Mesendoderm (in vitro differentiated cells): ENCODE measurements around the gene C19orf81.

Source experiments
- DNase-seq: peaks from one replicate; pipeline ENCODE4 v3.0.0; 2013
- H2AK5ac ChIP-seq: 2 replicates; pipeline ENCODE4 v1.6.1; 2013; ENCODE audit warnings: low read length, inconsistent platforms
- H2BK120ac ChIP-seq: 2 replicates; pipeline ENCODE4 v1.6.1; 2013; ENCODE audit warnings: low read depth, mild to moderate bottlenecking, low read length, moderate library complexity, mixed read lengths
- H2BK15ac ChIP-seq: replicated peaks from 2 replicates; pipeline ENCODE4 v1.6.1; 2013; ENCODE audit warnings: low read depth, mild to moderate bottlenecking, moderate library complexity
- H2BK5ac ChIP-seq: 2 replicates; pipeline ENCODE4 v1.6.1; 2013; ENCODE audit warnings: low read length, inconsistent platforms
- H3K18ac ChIP-seq: 2 replicates; pipeline ENCODE4 v1.6.1; 2013; ENCODE audit warnings: mild to moderate bottlenecking, low read length, mixed read lengths
- H3K23ac ChIP-seq: one replicate; pipeline ENCODE4 v1.6.1; 2013; ENCODE audit warnings: low read length
- H3K27ac ChIP-seq: 2 replicates; pipeline ENCODE4 v1.5.1; 2013; ENCODE audit warnings: low read depth, mild to moderate bottlenecking, inconsistent platforms, low read length, moderate library complexity
- H3K27me3 ChIP-seq: 2 replicates; pipeline ENCODE4 v1.6.1; 2013; ENCODE audit warnings: low read length, control low read depth, mild to moderate bottlenecking, inconsistent platforms; ENCODE audit not compliant: insufficient read depth, poor library complexity
- H3K36me3 ChIP-seq: 2 replicates; pipeline ENCODE4 v1.6.1; 2013; ENCODE audit warnings: low read length, inconsistent platforms; ENCODE audit not compliant: control insufficient read depth, insufficient read depth
- H3K4ac ChIP-seq: one replicate; pipeline ENCODE4 v1.6.1; 2013; ENCODE audit warnings: low read depth, mild to moderate bottlenecking, low read length, moderate library complexity
- H3K4me1 ChIP-seq: 2 replicates; pipeline ENCODE4 v1.6.1; 2013; ENCODE audit warnings: low read depth, low read length, inconsistent platforms; ENCODE audit not compliant: control insufficient read depth
- H3K4me2 ChIP-seq: 2 replicates; pipeline ENCODE4 v1.6.1; 2013; ENCODE audit warnings: low read length
- H3K4me3 ChIP-seq: 2 replicates; pipeline ENCODE4 v1.5.1; 2013; ENCODE audit warnings: mild to moderate bottlenecking, low read length
- H3K56ac ChIP-seq: one replicate; pipeline ENCODE4 v1.6.1; 2013; ENCODE audit warnings: low read length
- H3K79me1 ChIP-seq: 2 replicates; pipeline ENCODE4 v1.6.1; 2013; ENCODE audit warnings: low read length, inconsistent platforms
- H3K79me2 ChIP-seq: 2 replicates; pipeline ENCODE4 v1.6.1; 2013; ENCODE audit warnings: mild to moderate bottlenecking, low read length; ENCODE audit not compliant: control insufficient read depth, insufficient read depth
- H3K9ac ChIP-seq: 2 replicates; pipeline ENCODE4 v1.6.1; 2013; ENCODE audit warnings: low read length, inconsistent platforms
- H4K5ac ChIP-seq: one replicate; pipeline ENCODE4 v1.6.1; 2013; ENCODE audit warnings: low read length
- H4K8ac ChIP-seq: one replicate; pipeline ENCODE4 v1.6.1; 2013; ENCODE audit warnings: low read depth, mild to moderate bottlenecking, control low read depth, low read length, moderate library complexity
- WGBS: extraction: QIAGEN DNeasy Blood & Tissue Kit; methylation state at CpG from one replicate; pipeline ENCODE4 v1.1.7; 2013; ENCODE audit warnings: low lambda C conversion rate, missing lambda C conversion rate; ENCODE audit not compliant: insufficient coverage; ENCODE audit errors: extremely low coverage; 5-methylcytosine and 5-hydroxymethylcytosine counted together

C19orf81 gene

DNA sequence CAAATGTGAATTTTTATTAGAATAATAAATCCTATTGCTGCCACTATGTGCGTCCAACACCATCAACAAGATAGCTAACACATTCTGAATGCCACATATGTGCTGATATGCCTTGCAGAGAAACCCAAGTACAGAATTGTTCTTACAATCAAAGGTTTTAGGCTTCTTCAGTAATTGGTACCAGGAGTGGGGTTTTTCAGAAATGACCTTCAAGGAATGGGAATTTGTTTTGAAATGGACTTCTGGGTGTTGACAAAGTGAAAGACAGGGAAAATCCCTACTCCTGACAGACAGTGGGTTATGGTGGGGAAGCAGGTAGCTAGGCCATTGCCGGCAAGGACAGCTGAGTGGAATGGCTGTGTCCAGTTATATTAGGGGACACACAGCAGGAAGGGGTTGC, 15.3 kb upstream of the C19orf81 start:
- H3K27me3 ChIP-seq, result no peaks in the 10 kb centered on the region

DNA sequence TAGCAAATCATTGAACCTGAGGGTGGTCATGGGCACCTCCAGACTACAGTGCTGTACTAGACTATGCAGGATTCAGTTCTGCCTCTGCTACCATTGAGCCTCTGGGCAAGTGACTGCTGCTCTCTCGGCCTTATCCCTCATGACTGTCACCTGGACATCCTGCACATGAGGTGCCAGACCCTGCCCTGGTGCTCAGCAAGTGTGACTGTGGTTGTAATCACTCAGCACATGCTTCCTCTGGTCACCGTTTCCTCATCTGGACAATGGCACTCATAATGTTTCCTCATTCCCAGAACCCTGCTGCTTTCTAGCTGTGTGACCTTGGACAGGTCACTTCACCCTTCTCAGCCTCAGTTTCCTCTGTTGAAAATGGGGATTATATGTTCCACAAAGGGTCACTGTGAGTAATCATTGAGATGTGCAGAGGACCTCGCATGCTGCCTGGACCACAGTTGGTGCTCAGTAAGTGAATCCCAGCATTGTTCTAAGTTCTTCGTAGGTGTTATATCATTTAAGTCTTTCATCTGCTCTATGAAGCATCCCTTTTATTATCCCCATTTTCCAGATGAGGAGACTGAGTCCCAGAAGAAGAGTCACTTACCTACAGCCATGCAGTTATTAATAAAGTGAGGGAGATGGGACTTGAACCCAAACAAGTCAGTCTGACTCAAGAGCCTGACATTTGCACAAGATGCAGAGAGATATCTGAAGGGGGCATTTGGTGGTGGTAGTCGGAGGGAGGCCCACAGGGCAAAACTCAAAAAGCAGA, 12.7 kb upstream of the C19orf81 start:
- Histone ChIP-seq H3K36me3 (no peaks in the 10 kb centered on the region), H3K79me1 (no peaks in the 10 kb centered on the region), H3K4me2 (no peak overlapping the region), H2BK15ac (no peak overlapping the region), H3K79me2 (no peaks in the 10 kb centered on the region), H3K23ac (no peak overlapping the region), H2BK5ac (no peak overlapping the region), H2BK120ac (no peak overlapping the region), H3K56ac (no peak overlapping the region), H3K4ac (no peak overlapping the region), H3K27ac (no peak overlapping the region), H3K4me1 (no peaks in the 10 kb centered on the region), H3K18ac (no peak overlapping the region), H2AK5ac (no peak overlapping the region), H3K9ac (no peak overlapping the region), H4K5ac (no peak overlapping the region), H3K27me3 (no peaks in the 10 kb centered on the region), H3K4me3 (no peak overlapping the region), H4K8ac (no peak overlapping the region)
- WGBS, result no CpG with 5 or more reads among the region's 5 CpGs
- no peak for DNase-seq

More for the DNA sequence above, 15.3 kb upstream of the C19orf81 start:
- Histone ChIP-seq H3K4me2 (no peak overlapping the region), H2BK120ac (no peak overlapping the region), H2BK5ac (no peak overlapping the region), H3K79me2 (no peaks in the 10 kb centered on the region), H3K4ac (no peak overlapping the region), H3K9ac (no peak overlapping the region), H3K27ac (no peak overlapping the region), H3K4me3 (no peak overlapping the region), H4K5ac (no peak overlapping the region), H3K36me3 (no peaks in the 10 kb centered on the region), H4K8ac (no peak overlapping the region), H3K4me1 (no peaks in the 10 kb centered on the region), H3K56ac (no peak overlapping the region), H2AK5ac (no peak overlapping the region), H3K79me1 (no peaks in the 10 kb centered on the region), H2BK15ac (no peak overlapping the region), H3K23ac (no peak overlapping the region), H3K18ac (no peak overlapping the region)
- no peak for DNase-seq
- WGBS, result no CpG with 5 or more reads among the region's 2 CpGs

DNA sequence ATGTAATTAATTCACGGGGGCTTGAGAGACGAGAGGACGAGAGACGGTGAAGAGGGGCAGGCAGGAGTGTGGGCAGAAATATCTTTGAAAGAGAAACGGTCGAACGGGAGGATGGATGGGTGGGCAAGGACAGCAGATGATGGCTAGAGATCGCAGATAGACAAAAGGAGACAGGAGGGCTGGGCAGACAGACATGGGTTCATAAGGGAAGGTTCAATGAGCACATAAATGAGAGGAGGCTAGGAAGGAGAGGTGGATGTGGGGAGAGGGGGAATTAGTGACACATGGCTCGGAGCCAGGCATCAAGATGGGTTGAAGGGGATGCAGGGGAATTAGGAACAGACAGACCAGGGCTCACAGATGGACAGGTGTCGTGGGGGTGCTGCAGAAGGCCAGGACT, 10.6 kb upstream of the C19orf81 start:
- Histone ChIP-seq H3K27ac (no peak overlapping the region), H3K4me2 (no peak overlapping the region), H3K79me1 (no peaks in the 10 kb centered on the region), H3K9ac (no peak overlapping the region), H2BK5ac (no peak overlapping the region), H3K4ac (no peak overlapping the region), H3K27me3 (no peaks in the 10 kb centered on the region), H3K18ac (no peak overlapping the region), H4K5ac (no peak overlapping the region), H2BK120ac (no peak overlapping the region), H2BK15ac (no peak overlapping the region), H3K23ac (no peak overlapping the region), H3K56ac (no peak overlapping the region), H2AK5ac (no peak overlapping the region), H3K79me2 (no peaks in the 10 kb centered on the region), H4K8ac (no peak overlapping the region), H3K4me1 (no peaks in the 10 kb centered on the region), H3K4me3 (no peak overlapping the region), H3K36me3 (no peaks in the 10 kb centered on the region)
- no peak for DNase-seq
- no CpG with 5 or more reads among the region's 10 CpGs for WGBS

DNA sequence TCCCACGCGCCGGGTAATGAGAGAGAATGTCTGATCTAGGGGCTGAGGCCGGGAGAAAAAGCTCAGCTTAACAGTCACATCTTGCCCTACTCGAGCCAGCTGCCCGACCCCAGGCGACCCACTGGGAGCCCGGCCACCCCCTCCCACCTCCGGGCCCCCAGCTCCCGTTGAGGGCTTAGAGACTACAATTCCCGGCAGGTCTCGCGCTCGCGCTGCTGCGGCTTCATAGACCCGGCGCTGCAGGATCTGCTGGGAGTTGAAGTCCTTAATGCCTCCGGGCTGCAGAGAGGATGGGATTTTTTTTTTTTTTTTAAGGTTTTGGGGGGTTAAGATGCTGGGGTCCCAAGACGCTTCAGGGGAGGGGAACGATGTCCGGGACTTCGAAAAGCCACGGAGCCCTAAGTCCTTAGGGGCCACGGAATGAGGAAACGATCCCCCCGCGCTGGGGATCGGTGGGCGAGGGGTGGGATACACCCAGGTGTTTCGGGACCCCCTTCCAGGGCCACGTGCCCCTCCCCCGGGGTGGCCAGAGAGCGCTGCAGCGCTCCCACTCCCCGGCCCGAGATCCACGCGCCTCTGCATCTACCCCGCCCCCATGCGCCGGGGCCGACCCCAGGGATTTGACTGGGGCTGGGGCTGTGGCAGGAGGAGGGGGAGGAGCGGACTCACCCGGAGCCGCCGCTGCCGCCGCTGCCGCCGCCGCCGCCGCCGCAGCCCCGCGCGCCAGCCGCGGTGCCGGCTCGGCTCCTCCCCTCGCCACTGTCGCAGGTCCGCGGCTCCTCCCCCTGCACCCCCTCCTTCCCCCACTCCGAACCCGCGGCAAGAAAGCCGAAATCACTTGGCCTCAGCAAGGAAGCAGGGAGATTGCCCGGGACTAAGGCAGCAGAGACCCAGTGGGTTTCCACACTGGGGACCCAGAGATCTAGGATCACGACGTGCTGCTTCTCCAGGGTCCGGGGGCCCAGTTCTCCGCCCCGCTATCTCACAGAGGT, 9.8 kb upstream of the C19orf81 start, which contains the start of gene SYT3:
SYT3 (minus strand) TSS at position 761 of the 992 bp plus-strand sequence. CDS start 2,470 bp downstream, outside the sequence.
- H3K79me1 ChIP-seq, result no peaks in the 10 kb centered on the region
- H3K18ac ChIP-seq, result peak within 1 kb of the TSS; percentile 45
- H3K4me1 ChIP-seq, result no peaks in the 10 kb centered on the region
- DNase-seq, result peak; percentile 71
- no peak within 1 kb of the TSS for H3K4ac ChIP-seq
- no CpG with 5 or more reads among the region's 76 CpGs for WGBS
- H4K8ac ChIP-seq, result no peak within 1 kb of the TSS
- peak within 1 kb of the TSS; percentile 71 for H3K9ac ChIP-seq
- H3K4me3 ChIP-seq, result peak within 1 kb of the TSS; percentile 40
- no peaks in the 10 kb centered on the region for H3K36me3 ChIP-seq
- no peak within 1 kb of the TSS for H2BK5ac ChIP-seq
- no peaks in the 10 kb centered on the region for H3K79me2 ChIP-seq
- no peak within 1 kb of the TSS for H4K5ac ChIP-seq
- H2AK5ac ChIP-seq, result no peak within 1 kb of the TSS
- no peak within 1 kb of the TSS for H3K27ac ChIP-seq
- peak within 1 kb of the TSS; percentile 79 for H3K4me2 ChIP-seq
- H2BK15ac ChIP-seq, result no peak within 1 kb of the TSS
- peak within 1 kb of the TSS; percentile 78 for H3K56ac ChIP-seq
- no peak within 1 kb of the TSS for H3K23ac ChIP-seq
- no peaks in the 10 kb centered on the region for H3K27me3 ChIP-seq
- no peak within 1 kb of the TSS for H2BK120ac ChIP-seq

DNA sequence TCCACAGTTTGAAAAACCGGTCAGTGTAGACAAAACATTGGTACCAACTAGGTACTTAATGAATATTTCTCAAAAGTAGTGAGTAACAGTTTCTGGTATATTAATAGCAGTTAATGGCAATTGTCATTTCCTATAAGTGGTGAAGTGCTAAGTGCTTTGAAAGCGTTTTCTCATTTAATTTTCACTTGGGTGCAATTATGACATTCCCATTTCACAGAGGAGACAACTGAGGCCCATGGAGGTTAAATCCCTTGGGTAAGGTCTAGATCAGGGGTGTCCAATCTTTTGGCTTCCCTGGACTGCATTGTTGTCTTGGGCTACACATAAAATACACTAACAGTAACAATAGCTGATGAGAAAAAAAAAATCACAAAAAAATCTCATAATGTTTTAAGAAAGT, 8.9 kb upstream of the C19orf81 start:
- DNase-seq, result no peak
- no peak overlapping the region for H3K4me3 ChIP-seq

More for the DNA sequence above, 8.9 kb upstream of the C19orf81 start:
- no CpG with 5 or more reads among the region's 2 CpGs for WGBS
- Histone ChIP-seq H3K23ac (no peak overlapping the region), H3K79me2 (no peaks in the 10 kb centered on the region), H3K56ac (no peak overlapping the region), H3K4ac (no peak overlapping the region), H3K18ac (no peak overlapping the region), H4K5ac (no peak overlapping the region), H3K4me2 (no peak overlapping the region), H2BK15ac (no peak overlapping the region), H3K9ac (no peak overlapping the region), H3K27ac (no peak overlapping the region), H3K27me3 (no peaks in the 10 kb centered on the region), H3K79me1 (no peaks in the 10 kb centered on the region), H2BK5ac (no peak overlapping the region), H2BK120ac (no peak overlapping the region), H3K4me1 (no peaks in the 10 kb centered on the region), H2AK5ac (no peak overlapping the region), H4K8ac (no peak overlapping the region), H3K36me3 (no peaks in the 10 kb centered on the region)
